Glutamatergic neuron (in vitro differentiated cells): Measurements from ENCODE around the gene SVIL. TPM values are rescaled to one million over a fixed set of nuclear protein-coding genes. Genes with fewer than 3 reads are reported as not detected.
"Not testable (repeated sequence)": the region's sequence is repeated elsewhere in the genome, so short reads cannot be mapped to it uniquely, and the experiment has no call there.

Experiments used
- DNase-seq: peaks from one replicate; pipeline ENCODE4 v3.0.0; 2022
- H3K27ac Mint-ChIP-seq: one replicate; pipeline ENCODE4 v1.8.0; 2020; ENCODE audit warnings: mild to moderate bottlenecking, mixed read lengths, inconsistent platforms; ENCODE audit not compliant: unreplicated experiment
- H3K27me3 Mint-ChIP-seq: one replicate; pipeline ENCODE4 v1.8.0; 2020; ENCODE audit warnings: mild to moderate bottlenecking, moderate library complexity, mixed read lengths, inconsistent platforms; ENCODE audit not compliant: unreplicated experiment
- H3K36me3 Mint-ChIP-seq: one replicate; pipeline ENCODE4 v1.8.0; 2020; ENCODE audit warnings: mild to moderate bottlenecking, mixed read lengths, inconsistent platforms; ENCODE audit not compliant: unreplicated experiment
- H3K4me1 Mint-ChIP-seq: one replicate; pipeline ENCODE4 v1.8.0; 2020; ENCODE audit warnings: mild to moderate bottlenecking, low read depth, mixed read lengths, inconsistent platforms; ENCODE audit not compliant: unreplicated experiment
- H3K4me3 Mint-ChIP-seq: one replicate; pipeline ENCODE4 v1.8.0; 2020; ENCODE audit warnings: mild to moderate bottlenecking, mixed read lengths, inconsistent platforms; ENCODE audit not compliant: unreplicated experiment
- H3K9me3 Mint-ChIP-seq: one replicate; pipeline ENCODE4 v1.8.0; 2020; ENCODE audit warnings: mild to moderate bottlenecking, moderate library complexity, mixed read lengths, inconsistent platforms; ENCODE audit not compliant: unreplicated experiment
- total RNA-seq: library from RNA; stranded (reverse); fragmentation: NEBNext Ultra II Directional; extraction: Animal tissue kit (Norgen Biotek cat#: 25700); gene quantifications from one replicate; pipeline ENCODE4 v1.2.1, GENCODE V29; 2021; ENCODE audit not compliant: unreplicated experiment
- TF ChIP-seq, protein P1 (sequence below): fragments of 200-600 bp; sonication (generic); IDR thresholded peaks from one replicate; pipeline ENCODE4 v1.5.0; 2021; ENCODE audit not compliant: partially characterized antibody, unreplicated experiment

The SVIL gene
- total RNA-seq, 1 donor from 2014 or later, result 117 TPM

DNA sequence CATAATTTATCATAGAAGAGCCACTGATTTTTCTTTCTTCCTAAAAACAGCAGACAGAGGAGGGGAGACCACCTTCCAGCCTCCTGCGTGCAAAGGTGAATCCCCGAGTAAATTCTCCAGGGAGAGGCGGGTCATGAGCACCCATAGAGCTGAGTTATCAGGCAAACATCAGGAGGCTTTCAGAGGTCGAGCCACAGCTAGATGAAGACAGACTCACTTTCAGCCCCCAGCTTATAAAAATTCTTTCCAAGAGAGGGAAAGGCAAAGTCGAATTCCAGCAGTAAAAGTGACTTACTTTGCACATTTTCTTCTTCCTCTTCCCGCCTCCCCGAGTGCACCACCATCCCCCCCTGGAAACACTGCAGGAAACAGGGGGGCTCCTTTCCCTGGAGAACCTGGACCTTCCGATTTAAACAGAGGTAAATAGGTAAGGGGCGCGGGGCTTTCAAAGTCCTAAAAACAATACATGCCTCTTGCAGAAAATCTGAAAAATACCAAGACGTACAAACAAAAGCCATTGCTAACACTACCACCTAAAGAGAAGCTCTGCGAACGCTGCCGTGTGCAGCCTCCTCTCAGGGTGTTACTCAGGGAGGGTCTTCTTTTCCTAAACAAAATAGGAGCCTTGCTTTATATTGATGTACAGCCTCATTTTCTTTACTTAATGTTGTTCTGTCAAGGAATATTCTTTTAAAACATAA is 163.8 kb downstream of the SVIL start:
- DNase-seq, result no peak
- Mint-ChIP-seq H3K36me3 (no peaks in the 10 kb centered on the region), H3K27me3 (no peaks in the 10 kb centered on the region), H3K4me1 (no peaks in the 10 kb centered on the region), H3K4me3 (no peak overlapping the region), H3K27ac (no peak overlapping the region), H3K9me3 (peaks cover 4% of the 10 kb centered on the region)
- TF ChIP-seq, protein P1, sequence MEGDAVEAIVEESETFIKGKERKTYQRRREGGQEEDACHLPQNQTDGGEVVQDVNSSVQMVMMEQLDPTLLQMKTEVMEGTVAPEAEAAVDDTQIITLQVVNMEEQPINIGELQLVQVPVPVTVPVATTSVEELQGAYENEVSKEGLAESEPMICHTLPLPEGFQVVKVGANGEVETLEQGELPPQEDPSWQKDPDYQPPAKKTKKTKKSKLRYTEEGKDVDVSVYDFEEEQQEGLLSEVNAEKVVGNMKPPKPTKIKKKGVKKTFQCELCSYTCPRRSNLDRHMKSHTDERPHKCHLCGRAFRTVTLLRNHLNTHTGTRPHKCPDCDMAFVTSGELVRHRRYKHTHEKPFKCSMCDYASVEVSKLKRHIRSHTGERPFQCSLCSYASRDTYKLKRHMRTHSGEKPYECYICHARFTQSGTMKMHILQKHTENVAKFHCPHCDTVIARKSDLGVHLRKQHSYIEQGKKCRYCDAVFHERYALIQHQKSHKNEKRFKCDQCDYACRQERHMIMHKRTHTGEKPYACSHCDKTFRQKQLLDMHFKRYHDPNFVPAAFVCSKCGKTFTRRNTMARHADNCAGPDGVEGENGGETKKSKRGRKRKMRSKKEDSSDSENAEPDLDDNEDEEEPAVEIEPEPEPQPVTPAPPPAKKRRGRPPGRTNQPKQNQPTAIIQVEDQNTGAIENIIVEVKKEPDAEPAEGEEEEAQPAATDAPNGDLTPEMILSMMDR, result no peak

DNA sequence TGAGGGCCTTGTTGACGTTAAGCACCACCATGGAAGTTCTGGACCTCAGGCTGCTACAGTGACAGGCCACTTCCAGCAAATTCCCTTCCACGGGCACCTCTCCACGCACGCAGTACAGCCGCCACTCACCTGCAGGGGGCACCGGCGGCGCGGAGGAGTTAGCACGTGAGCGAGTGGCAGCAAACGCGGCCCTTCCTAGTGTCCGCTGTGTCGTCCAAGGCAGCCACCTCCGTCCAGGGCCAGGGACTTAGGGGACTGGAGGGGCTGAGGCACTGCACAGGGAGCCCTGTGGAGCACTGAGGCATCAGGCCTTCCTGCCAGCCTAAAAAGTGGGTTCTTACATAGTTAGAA is 164.4 kb downstream of the SVIL start:
- Mint-ChIP-seq H3K36me3 (no peaks in the 10 kb centered on the region), H3K27me3 (no peaks in the 10 kb centered on the region), H3K27ac (no peak overlapping the region), H3K9me3 (peaks cover 4% of the 10 kb centered on the region), H3K4me1 (no peaks in the 10 kb centered on the region), H3K4me3 (no peak overlapping the region)
- DNase-seq, result peak; percentile 77
- TF ChIP-seq, protein P1, result peak; percentile 65

DNA sequence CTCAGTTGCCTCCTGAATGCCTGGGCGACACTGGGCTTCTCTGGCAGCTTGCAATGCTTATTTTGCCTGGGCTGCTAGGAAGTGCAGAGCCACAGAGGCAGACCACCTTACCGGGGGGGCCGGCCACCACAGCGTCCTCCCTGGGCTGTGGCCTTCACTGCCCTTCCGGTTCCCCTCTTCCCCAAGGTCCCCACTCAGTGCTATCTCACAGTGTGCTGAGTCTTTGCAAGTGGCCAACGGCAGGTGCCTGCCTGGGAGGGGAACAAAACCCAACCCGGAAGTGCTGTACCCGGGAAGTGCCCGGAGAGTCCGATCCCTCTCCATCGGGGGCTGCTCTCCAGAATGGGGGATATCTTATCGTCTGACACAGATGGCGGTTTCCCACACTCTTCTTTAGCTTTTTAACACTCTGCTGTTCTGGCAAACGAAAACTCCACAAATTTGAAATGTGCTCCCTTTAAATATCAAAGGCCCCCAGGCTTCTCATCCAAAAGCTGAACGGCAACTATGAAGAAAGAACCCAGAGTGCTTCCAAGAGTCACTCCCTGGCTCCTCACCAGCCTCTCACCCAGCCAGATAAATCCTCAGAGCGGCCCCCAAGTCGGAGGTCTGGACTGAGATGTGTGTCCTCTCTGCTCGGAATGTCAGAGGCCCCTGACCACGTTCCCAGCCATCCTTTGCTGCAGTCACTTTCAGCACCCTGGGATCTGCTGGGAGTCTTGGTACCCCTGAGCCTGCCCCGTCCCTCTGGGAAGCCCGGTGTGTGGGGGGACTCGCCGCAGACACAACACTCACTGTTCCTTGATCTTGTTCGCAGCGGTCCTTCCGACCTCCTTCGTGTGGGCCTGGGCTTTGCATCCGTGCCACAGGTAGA is 165.1 kb downstream of the SVIL start:
- peaks cover 7% of the 10 kb centered on the region for H3K9me3 Mint-ChIP-seq
- no peak overlapping the region for H3K27ac Mint-ChIP-seq
- no peaks in the 10 kb centered on the region for H3K36me3 Mint-ChIP-seq
- H3K27me3 Mint-ChIP-seq, result no peaks in the 10 kb centered on the region
- H3K4me3 Mint-ChIP-seq, result no peak overlapping the region
- TF ChIP-seq, protein P1, result no peak
- DNase-seq, result no peak
- H3K4me1 Mint-ChIP-seq, result no peaks in the 10 kb centered on the region

DNA sequence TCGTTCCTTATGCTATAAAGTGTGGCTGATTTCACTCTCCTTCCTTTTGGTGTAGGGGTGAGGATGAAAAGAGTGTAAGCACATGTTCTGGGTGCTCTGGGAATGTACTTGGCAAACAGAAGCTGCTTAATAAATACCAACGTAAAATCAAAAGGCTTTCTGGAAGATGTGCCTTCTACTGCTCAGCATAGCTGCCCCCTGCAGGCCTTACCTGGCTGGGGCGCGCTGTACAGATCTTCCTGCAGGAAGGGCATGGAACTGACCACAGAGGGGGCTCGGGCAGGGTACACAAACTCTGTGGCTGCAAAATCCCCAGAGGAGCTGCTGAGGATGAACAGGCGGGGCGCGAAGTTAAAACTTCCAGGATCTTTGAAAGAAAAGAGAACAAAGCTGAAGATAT is 169.4 kb downstream of the SVIL start:
- peaks cover 11% of the 10 kb centered on the region for H3K9me3 Mint-ChIP-seq
- H3K27ac Mint-ChIP-seq, result no peak overlapping the region
- TF ChIP-seq, protein P1, result peak; percentile 27
- peaks cover 9% of the 10 kb centered on the region for H3K36me3 Mint-ChIP-seq
- no peaks in the 10 kb centered on the region for H3K4me1 Mint-ChIP-seq
- DNase-seq, result peak; percentile 35
- no peak overlapping the region for H3K4me3 Mint-ChIP-seq
- H3K27me3 Mint-ChIP-seq, result no peaks in the 10 kb centered on the region

DNA sequence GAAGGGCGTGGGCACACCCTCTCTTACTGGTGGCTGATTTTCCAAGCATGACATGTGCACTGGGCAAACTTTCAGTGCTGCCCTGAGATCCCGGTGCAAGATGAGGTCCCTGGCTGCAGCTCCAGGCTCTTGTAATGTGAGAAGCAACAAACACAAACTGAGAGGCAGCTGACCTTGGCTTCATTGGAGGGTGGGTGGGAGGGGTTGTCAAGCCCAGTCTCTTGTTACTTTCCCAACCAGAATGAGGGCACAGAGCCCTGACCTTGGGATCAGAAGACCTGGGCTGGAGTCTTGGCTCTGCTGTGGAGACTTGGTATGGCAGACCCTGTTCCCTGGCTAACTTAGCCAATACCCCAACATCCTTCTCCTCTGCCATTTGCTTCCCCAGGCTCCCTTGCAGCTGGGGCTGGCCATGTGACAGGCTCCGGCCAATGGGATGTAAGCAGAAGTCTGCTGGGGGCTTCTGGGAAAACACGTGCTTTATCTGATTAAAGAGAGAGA is 170.1 kb downstream of the SVIL start:
- not testable (repeated sequence) for DNase-seq, H3K4me1 Mint-ChIP-seq, H3K4me3 Mint-ChIP-seq, H3K27ac Mint-ChIP-seq, H3K27me3 Mint-ChIP-seq
- Mint-ChIP-seq H3K9me3 (peaks cover 11% of the 10 kb centered on the region), H3K36me3 (peaks cover 15% of the 10 kb centered on the region)
